ENCODE results near the gene HSFX4. TPM values are rescaled to one million over a fixed set of nuclear protein-coding genes. Genes with fewer than 3 reads are reported as not detected.
"Not testable (repeated sequence)": the region's sequence is repeated elsewhere in the genome, so short reads cannot be mapped to it uniquely, and the experiment has no call there.

HSFX4 gene
- total and polyA plus RNA-seq, 8 donors = 0.21 to 0.32 (median 0.29) TPM; not detected in 2

DNA sequence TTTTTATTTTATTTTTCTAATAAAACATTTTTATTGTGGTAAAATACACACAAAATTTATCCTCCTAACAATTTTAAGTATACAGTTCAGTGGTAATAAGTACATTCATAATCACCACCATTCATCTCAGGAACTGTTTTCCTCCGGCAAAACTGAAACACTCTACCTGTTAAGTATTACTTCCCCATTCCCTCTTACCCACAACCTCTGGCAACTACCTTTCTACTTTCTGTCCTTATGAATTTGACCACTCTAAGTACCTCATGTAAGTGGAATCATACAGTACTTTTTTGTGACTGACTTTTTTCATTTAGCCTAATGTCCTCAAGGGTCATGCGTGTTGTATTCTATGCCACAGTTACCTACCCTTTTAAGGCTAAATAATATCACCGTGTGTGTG, 21.1 kb upstream of the HSFX4 start:
- Histone ChIP-seq H3K27ac (no peak overlapping the region), H3K4me3 (no peak overlapping the region), H3K36me3 (no peaks in the 10 kb centered on the region), H3K9me3 (no peaks in the 10 kb centered on the region), H3K4me1 (no peaks in the 10 kb centered on the region), H3K27me3 (no peaks in the 10 kb centered on the region)
- TF ChIP-seq, protein P1, sequence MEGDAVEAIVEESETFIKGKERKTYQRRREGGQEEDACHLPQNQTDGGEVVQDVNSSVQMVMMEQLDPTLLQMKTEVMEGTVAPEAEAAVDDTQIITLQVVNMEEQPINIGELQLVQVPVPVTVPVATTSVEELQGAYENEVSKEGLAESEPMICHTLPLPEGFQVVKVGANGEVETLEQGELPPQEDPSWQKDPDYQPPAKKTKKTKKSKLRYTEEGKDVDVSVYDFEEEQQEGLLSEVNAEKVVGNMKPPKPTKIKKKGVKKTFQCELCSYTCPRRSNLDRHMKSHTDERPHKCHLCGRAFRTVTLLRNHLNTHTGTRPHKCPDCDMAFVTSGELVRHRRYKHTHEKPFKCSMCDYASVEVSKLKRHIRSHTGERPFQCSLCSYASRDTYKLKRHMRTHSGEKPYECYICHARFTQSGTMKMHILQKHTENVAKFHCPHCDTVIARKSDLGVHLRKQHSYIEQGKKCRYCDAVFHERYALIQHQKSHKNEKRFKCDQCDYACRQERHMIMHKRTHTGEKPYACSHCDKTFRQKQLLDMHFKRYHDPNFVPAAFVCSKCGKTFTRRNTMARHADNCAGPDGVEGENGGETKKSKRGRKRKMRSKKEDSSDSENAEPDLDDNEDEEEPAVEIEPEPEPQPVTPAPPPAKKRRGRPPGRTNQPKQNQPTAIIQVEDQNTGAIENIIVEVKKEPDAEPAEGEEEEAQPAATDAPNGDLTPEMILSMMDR (IDR thresholded peaks at IDR 0.05) = no peak
- intact Hi-C loops (cut with DNase I) = no loop called here
- ATAC-seq (no peak), DNase-seq (no peak)

GRCh38 chrX:149908727-149909126, 20.6 kb upstream of the HSFX4 start:
- Histone ChIP-seq H3K27me3 (no peaks in the 10 kb centered on the region), H3K4me1 (no peaks in the 10 kb centered on the region), H3K36me3 (no peaks in the 10 kb centered on the region), H3K27ac (no peak overlapping the region), H3K4me3 (no peak overlapping the region), H3K9me3 (no peaks in the 10 kb centered on the region)
- ATAC-seq (no peak), DNase-seq (no peak)
- intact Hi-C loops (cut with DNase I) = no loop called here
- TF ChIP-seq, protein P1 (IDR thresholded peaks at IDR 0.05) = no peak

DNA sequence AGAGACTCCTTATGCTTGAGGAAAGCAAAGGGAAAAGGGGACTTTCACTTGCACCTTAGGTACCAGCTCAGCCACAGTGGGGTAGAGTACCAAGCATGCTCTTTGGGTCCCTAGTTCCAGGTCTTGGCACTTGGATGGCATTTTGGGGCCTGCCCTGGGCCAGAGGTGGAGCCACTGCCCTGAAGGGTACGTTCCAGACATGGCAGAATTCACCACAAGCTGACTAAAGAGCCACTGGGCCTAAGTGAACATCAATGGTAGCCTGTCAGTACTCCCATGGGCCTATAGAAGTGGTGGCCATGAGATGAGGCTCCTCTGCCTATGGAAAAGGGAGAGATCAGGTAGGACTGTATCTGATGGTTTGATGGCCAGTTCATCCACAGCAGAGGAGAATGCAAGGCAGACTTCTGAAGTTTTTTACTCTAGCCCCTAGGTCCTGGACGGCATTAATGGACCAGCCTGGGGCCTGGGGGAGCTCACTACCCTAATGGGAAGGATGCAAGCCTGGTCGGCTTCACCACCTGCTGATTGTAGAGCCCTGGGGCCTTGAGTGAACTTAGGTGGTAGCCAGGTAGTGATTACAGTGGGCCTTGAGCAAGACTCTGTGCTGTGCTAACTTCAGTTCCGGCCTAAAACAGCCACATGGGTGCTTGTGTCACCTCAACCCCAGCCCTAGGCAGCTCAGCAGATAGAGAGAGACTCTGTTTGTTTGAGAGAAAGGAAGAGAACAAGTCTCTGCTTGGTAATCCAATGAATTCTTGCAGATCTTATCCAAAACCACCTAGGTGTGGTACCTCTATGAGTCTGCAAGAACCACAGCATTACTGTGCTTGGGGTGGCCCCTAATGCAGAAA, 19.8 kb upstream of the HSFX4 start:
- H3K27me3 ChIP-seq = no peaks in the 10 kb centered on the region
- intact Hi-C loops (cut with DNase I) = no loop called here
- no peak for DNase-seq
- H3K27ac ChIP-seq = no peak overlapping the region
- H3K9me3 ChIP-seq = no peaks in the 10 kb centered on the region
- ATAC-seq = no peak
- H3K36me3 ChIP-seq = no peaks in the 10 kb centered on the region
- TF ChIP-seq, protein P1 (IDR thresholded peaks at IDR 0.05) = no peak
- no peaks in the 10 kb centered on the region for H3K4me1 ChIP-seq
- no peak overlapping the region for H3K4me3 ChIP-seq

DNA sequence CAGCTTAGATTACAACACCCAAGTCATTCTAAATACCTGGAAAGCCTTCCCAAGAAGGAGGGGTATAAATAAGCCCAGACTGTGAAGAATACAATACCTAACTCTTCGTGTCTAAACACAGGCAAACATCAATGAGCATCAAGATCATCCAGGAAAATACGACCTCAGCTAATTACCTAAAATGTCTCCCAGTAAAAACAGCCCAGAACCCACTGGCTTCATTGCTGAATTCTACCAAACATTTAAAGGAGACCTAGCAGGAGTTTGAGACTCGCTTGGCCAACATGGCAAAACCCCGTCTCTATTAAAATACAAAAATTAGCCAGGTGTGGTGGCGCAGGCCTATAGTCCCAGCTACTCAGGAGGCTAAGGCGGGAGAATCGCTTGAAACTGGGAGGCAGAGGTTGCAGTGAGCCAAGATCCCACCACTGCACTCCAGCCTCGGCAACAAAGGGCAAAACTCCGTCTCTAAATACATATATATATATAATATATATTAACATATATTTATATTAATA, 19.1 kb upstream of the HSFX4 start:
- ATAC-seq = no peak
- no peaks in the 10 kb centered on the region for H3K9me3 ChIP-seq
- intact Hi-C loops (cut with DNase I) = no loop called here
- H3K4me3 ChIP-seq = no peak overlapping the region
- H3K27me3 ChIP-seq = no peaks in the 10 kb centered on the region
- no peaks in the 10 kb centered on the region for H3K36me3 ChIP-seq
- H3K4me1 ChIP-seq = no peaks in the 10 kb centered on the region
- TF ChIP-seq, protein P1 (IDR thresholded peaks at IDR 0.05) = no peak
- DNase-seq = no peak
- no peak overlapping the region for H3K27ac ChIP-seq

DNA sequence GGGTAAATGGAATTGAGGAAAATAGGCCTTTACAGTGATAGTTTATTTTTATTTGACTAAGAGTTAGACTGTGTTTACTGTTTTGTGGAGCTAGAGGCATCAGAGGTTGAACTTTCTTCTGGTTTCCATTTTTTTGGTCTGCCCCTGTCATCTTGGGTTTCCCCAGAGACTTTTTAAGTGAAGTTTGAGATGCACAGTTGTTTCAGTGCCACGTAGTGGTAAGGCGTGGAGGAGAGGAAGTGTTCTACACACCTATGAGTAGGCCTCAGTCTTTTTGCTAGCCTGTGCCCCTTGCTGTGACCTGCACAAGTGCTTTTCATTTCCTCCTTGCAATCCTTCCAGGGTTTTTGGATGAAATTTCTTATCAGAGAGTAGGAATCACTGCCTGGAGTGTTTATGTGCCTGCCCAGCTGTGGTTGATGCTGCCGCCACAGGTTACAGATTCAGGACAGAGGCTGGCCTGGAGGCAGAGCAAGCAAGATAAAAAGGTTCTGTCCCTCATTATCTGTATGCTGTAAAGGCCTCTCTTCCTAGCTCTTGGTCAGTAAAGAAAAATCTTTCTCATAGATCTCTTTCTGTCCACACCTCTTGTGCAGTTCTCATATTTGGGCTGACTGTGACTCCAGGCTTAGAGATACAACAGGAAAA, 12.5 kb upstream of the HSFX4 start:
- H3K4me3 ChIP-seq = no peak overlapping the region
- H3K9me3 ChIP-seq = no peaks in the 10 kb centered on the region
- H3K27ac ChIP-seq = no peak overlapping the region
- DNase-seq = no peak
- no peaks in the 10 kb centered on the region for H3K4me1 ChIP-seq
- H3K36me3 ChIP-seq = no peaks in the 10 kb centered on the region
- H3K27me3 ChIP-seq = no peaks in the 10 kb centered on the region
- TF ChIP-seq, protein P1 (IDR thresholded peaks at IDR 0.05) = no peak
- intact Hi-C loops (cut with DNase I) = no loop called here
- no peak for ATAC-seq

DNA sequence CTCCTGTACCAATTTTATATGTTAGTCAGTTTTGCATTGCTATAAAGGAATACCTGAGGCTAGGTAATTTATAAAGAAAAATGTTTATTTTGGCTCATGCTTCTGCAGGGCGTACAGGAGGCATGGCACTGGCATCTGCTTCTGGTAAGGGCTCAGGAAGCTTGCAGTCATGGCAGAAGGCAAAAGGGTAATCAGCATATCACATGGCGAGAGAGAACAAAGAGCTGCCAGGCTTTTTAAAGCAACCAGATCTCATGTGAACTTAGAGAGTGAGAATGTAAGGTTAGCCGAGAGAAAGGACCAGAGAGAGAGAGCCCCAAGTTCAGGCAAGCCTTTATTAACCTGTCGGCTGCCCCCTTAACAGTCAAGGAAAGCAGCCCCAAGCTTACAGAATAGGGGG, 5.5 kb upstream of the HSFX4 start:
- intact Hi-C loops (cut with DNase I); DNase-seq; H3K36me3 ChIP-seq; H3K27me3 ChIP-seq; H3K4me3 ChIP-seq; ATAC-seq; H3K4me1 ChIP-seq; H3K27ac ChIP-seq; H3K9me3 ChIP-seq: not testable (repeated sequence)

GRCh38 chrX:149924434-149924833, 4.9 kb upstream of the HSFX4 start:
- H3K4me1 ChIP-seq; ATAC-seq; H3K9me3 ChIP-seq; DNase-seq; H3K27me3 ChIP-seq; H3K36me3 ChIP-seq; intact Hi-C loops (cut with DNase I); H3K4me3 ChIP-seq; H3K27ac ChIP-seq: not testable (repeated sequence)

All from left lung (tissue), 10 donors.